ENCODE measurements around the gene C9orf152.

The C9orf152 gene

GRCh38 chr9:110220809-110221208 is 12.8 kb upstream of the C9orf152 start:
- no peak for DNase-seq
- no peak for TF ChIP-seq CTCF (IDR thresholded peaks at IDR 0.05; ENCODE audit: low read depth, low read length)
- Histone ChIP-seq H3K4me3 (ENCODE audit: low read depth, low read length) (no peak overlapping the region), H3K36me3 (no peaks in the 10 kb centered on the region), H3K9me3 (no peaks in the 10 kb centered on the region), H3K4me1 (no peaks in the 10 kb centered on the region), H3K27me3 (peaks cover 10% of the 10 kb centered on the region)

GRCh38 chr9:110217656-110218099 is 9.7 kb upstream of the C9orf152 start:
- Histone ChIP-seq H3K27me3 (peaks cover 10% of the 10 kb centered on the region), H3K4me1 (no peaks in the 10 kb centered on the region), H3K4me3 (ENCODE audit: low read depth, low read length) (no peak overlapping the region), H3K36me3 (no peaks in the 10 kb centered on the region), H3K9me3 (no peaks in the 10 kb centered on the region)
- TF ChIP-seq CTCF (IDR thresholded peaks at IDR 0.05; ENCODE audit: low read depth, low read length) = peak; percentile 72
- DNase-seq = no peak

- no peak for DNase-seq
- Histone ChIP-seq H3K36me3 (no peaks in the 10 kb centered on the region), H3K9me3 (no peaks in the 10 kb centered on the region), H3K4me1 (no peaks in the 10 kb centered on the region), H3K4me3 (ENCODE audit: low read depth, low read length) (no peak overlapping the region), H3K27me3 (peaks cover 10% of the 10 kb centered on the region)
- no peak for TF ChIP-seq CTCF (IDR thresholded peaks at IDR 0.05; ENCODE audit: low read depth, low read length)
Measured at GRCh38 chr9:110214586-110215355, 6.8 kb upstream of the C9orf152 start.

- DNase-seq = no peak
- no peaks in the 10 kb centered on the region for H3K9me3 ChIP-seq
- TF ChIP-seq CTCF (IDR thresholded peaks at IDR 0.05; ENCODE audit: low read depth, low read length) = no peak
- peaks cover 7% of the 10 kb centered on the region for H3K27me3 ChIP-seq
- no peaks in the 10 kb centered on the region for H3K36me3 ChIP-seq
- H3K4me3 ChIP-seq (ENCODE audit: low read depth, low read length) = no peak overlapping the region
- H3K4me1 ChIP-seq = no peaks in the 10 kb centered on the region
Measured at GRCh38 chr9:110214090-110214489, 6.1 kb upstream of the C9orf152 start.

GRCh38 chr9:110213413-110214044 is 5.6 kb upstream of the C9orf152 start:
- no peaks in the 10 kb centered on the region for H3K4me1 ChIP-seq
- H3K9me3 ChIP-seq = no peaks in the 10 kb centered on the region
- H3K4me3 ChIP-seq (ENCODE audit: low read depth, low read length) = no peak overlapping the region
- H3K27me3 ChIP-seq = peaks cover 4% of the 10 kb centered on the region; the same call in 1 of the 2 replicates
- no peak for TF ChIP-seq CTCF (IDR thresholded peaks at IDR 0.05; ENCODE audit: low read depth, low read length)
- DNase-seq = no peak
- no peaks in the 10 kb centered on the region for H3K36me3 ChIP-seq

DNA sequence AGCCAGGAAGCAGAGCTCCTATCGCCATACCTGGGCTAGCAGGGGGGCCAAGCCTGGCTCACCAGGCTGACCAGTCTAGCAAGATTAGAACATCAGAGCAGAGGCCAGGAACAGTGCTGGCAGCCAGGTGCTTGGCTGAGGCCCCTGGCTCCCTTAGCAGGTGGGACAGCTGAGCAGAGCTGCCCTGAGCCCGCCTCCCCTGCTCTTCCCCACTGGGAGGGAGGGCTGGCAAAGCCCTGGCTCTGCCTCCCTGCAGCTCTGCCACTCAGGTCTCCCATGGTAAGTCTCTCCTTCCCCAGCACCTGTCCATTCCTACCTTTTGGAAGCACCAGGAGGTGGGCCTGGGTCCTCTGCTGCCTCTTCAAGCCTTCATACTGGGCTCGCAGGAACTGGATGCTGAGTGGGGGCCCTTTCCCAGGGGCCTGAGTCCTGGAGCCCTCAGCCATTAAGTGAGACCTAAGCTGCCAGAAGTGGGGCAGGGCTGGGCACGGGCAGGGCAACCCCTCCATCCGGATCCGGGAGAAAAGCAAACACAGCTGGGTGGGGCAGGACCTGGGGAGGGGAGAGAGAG is 803 bp downstream of the C9orf152 start:
- no peak for DNase-seq
- no peaks in the 10 kb centered on the region for H3K9me3 ChIP-seq
- H3K36me3 ChIP-seq = no peaks in the 10 kb centered on the region
- no peak for TF ChIP-seq CTCF (IDR thresholded peaks at IDR 0.05; ENCODE audit: low read depth, low read length)
- no peaks in the 10 kb centered on the region for H3K4me1 ChIP-seq
- H3K4me3 ChIP-seq (ENCODE audit: low read depth, low read length) = no peak overlapping the region
- H3K27me3 ChIP-seq = peaks cover 8% of the 10 kb centered on the region; the same call in 1 of the 2 replicates
